A549 (cell line): ENCODE data around the gene TSPAN33. TPM values are rescaled to one million over a fixed set of nuclear protein-coding genes. Genes with fewer than 3 reads are reported as not detected.

Source experiments
- ATAC-seq, 2 experiments: fragments of 200-7000 bp in 1 of 2; fragments of >200 bp in 1 of 2; cut with Nextera tagmentation in 1 of 2; cut with Tn5 transposase in 1 of 2; 3 replicates each; pipeline versions ENCODE4 v1.8.0 to v1.9.1; 2018 to 2020; ENCODE audit warnings: mild to moderate bottlenecking in 1 of 2, moderate library complexity in 1 of 2
- CTCF ChIA-PET: fragments of 300-600 bp; sonication (Branson Sonifier 250); formaldehyde crosslinking; extraction: SDS; loops from one replicate; lab custom pipeline; 2021; ENCODE audit warnings: antibody characterized with exemption, inconsistent platforms; lab: Yijun Ruan, JAX
- POLR2A ChIA-PET: fragments of 350-600 bp; formaldehyde crosslinking; extraction: SDS; loops from one replicate; lab custom pipeline; 2021; ENCODE audit warnings: antibody characterized with exemption, inconsistent platforms; lab: Yijun Ruan, JAX
- DNase-seq, 2 experiments: peaks; one replicate each; pipeline versions ENCODE4 v3.0.0 to v3.0.0-alpha.2; 2011 to 2016; ENCODE audit warnings: low read depth in 1 of 2, low spot score in 1 of 2
- FAIRE-seq: peaks from 2 replicates; lab custom pipeline; 2011; peaks lifted over from hg19 to GRCh38; lab: Jason Lieb, UNC
- H3K27ac ChIP-seq, 2 experiments: fragments of >200 bp; sonication (Bioruptor Twin); formaldehyde crosslinking; 3 replicates each; pipeline ENCODE4 v1.5.1; 2016 to 2017
- H3K4me1 ChIP-seq: fragments of >200 bp; sonication (Bioruptor Twin); formaldehyde crosslinking; 3 replicates; pipeline ENCODE4 v1.6.1; 2016
- H3K4me2 ChIP-seq: fragments of >200 bp; sonication (Bioruptor Twin); formaldehyde crosslinking; 3 replicates; pipeline ENCODE4 v1.6.1; 2016
- H3K4me3 ChIP-seq: fragments of >200 bp; sonication (Bioruptor Twin); formaldehyde crosslinking; 3 replicates; pipeline ENCODE4 v1.5.1; 2016
- H3K9me3 ChIP-seq: fragments of >200 bp; sonication (Bioruptor Twin); formaldehyde crosslinking; 3 replicates; pipeline ENCODE4 v1.6.1; 2016
- CBX8 ChIP-seq: fragments of 200-600 bp; sonication (generic); IDR thresholded peaks from 2 replicates; pipeline ENCODE4 v1.6.1; 2016
- CEBPB ChIP-seq, 2 experiments: fragments of >200 bp in 1 of 2; sonication (Bioruptor Twin) in 1 of 2; formaldehyde crosslinking in 1 of 2; IDR thresholded peaks; 2 replicates each; pipeline ENCODE4 v1.6.1; 2012 to 2016
- EP300 ChIP-seq, 2 experiments: fragments of >200 bp; sonication (Bioruptor Twin); formaldehyde crosslinking; IDR thresholded peaks; 2 replicates in 1 of 2; 3 replicates in 1 of 2; pipeline ENCODE4 v1.6.1; 2016 to 2017
- ESRRA ChIP-seq: fragments of 150-350 bp; IDR thresholded peaks from 2 replicates; pipeline ENCODE4 v1.6.1; 2014; ENCODE audit warnings: mild to moderate bottlenecking, low read length, borderline replicate concordance
- FOSL2 ChIP-seq, 2 experiments: fragments of 450-650 bp in 1 of 2; fragments of >200 bp in 1 of 2; sonication (Bioruptor Twin) in 1 of 2; formaldehyde crosslinking; IDR thresholded peaks; 2 replicates each; pipeline versions ENCODE4 v1.5.0 to v1.6.1; 2016 to 2020; ENCODE audit warnings: mild to moderate bottlenecking in 1 of 2, moderate library complexity in 1 of 2
- GATA3 ChIP-seq: IDR thresholded peaks from 2 replicates; pipeline ENCODE4 v1.6.1; 2012; ENCODE audit warnings: borderline replicate concordance
- HOXB5 ChIP-seq: fragments of 250-450 bp; sonication (Bioruptor Pico); IDR thresholded peaks from 2 replicates; pipeline ENCODE4 v1.5.0; 2020; ENCODE audit warnings: mild to moderate bottlenecking, moderate library complexity
- JUN ChIP-seq, 2 experiments: fragments of >200 bp; sonication (Bioruptor Twin); formaldehyde crosslinking; IDR thresholded peaks; 2 replicates in 1 of 2; 3 replicates in 1 of 2; pipeline ENCODE4 v1.6.1; 2016 to 2017
- KDM1A ChIP-seq: fragments of 200-600 bp; sonication (generic); IDR thresholded peaks from 2 replicates; pipeline ENCODE4 v1.6.1; 2016; ENCODE audit warnings: low read depth, mild to moderate bottlenecking
- MAFK ChIP-seq: fragments of 450-650 bp; IDR thresholded peaks from 2 replicates; pipeline ENCODE4 v1.6.1; 2014; ENCODE audit not compliant: partially characterized antibody
- PBX3 ChIP-seq: IDR thresholded peaks from 2 replicates; pipeline ENCODE4 v1.6.1; 2012
- POLR2A ChIP-seq: IDR thresholded peaks from 2 replicates; pipeline ENCODE4 v1.6.1; 2012; ENCODE audit warnings: mild to moderate bottlenecking, low read length
- REST ChIP-seq: fragments of 200-600 bp; sonication (generic); IDR thresholded peaks from 2 replicates; pipeline ENCODE4 v1.6.1; 2016; ENCODE audit warnings: antibody characterized with exemption, mild to moderate bottlenecking, moderate library complexity
- SMC3 ChIP-seq: fragments of >200 bp; sonication (Bioruptor Twin); formaldehyde crosslinking; IDR thresholded peaks from 3 replicates; pipeline ENCODE4 v1.6.1; 2018; ENCODE audit warnings: inconsistent platforms
- ZC3H11A ChIP-seq: fragments of 450-650 bp; IDR thresholded peaks from 2 replicates; pipeline ENCODE4 v1.6.1; 2014; ENCODE audit warnings: antibody characterized with exemption, mild to moderate bottlenecking
- WGBS: methylation state at CpG from one replicate; pipeline ENCODE4 v1.1.6; 2017; ENCODE audit errors: missing lambda C conversion rate; 5-methylcytosine and 5-hydroxymethylcytosine counted together
- polyA minus RNA-seq: library from RNA; depleted of rRNA, polyadenylated mRNA; stranded (reverse); fragments of >200 nt; gene quantifications from 2 replicates; pipeline ENCODE4 v1.2.3, GENCODE V29; 2011; rRNA and poly(A)+ RNA removed
- polyA plus RNA-seq, 4 experiments: library from polyadenylated mRNA; depleted of rRNA in 3 of 4; stranded (reverse); fragments of >200 nt; fragmentation: RNase III in 1 of 4; extraction: RNeasy Plus Mini Kit Qiagen cat#74134 plus additional on column Dnase treatment in 1 of 4; gene quantifications; 2 replicates in 3 of 4; 3 replicates in 1 of 4; pipeline ENCODE4 v1.2.3, GENCODE V29; 2011 to 2017

TSPAN33 gene, protein sequence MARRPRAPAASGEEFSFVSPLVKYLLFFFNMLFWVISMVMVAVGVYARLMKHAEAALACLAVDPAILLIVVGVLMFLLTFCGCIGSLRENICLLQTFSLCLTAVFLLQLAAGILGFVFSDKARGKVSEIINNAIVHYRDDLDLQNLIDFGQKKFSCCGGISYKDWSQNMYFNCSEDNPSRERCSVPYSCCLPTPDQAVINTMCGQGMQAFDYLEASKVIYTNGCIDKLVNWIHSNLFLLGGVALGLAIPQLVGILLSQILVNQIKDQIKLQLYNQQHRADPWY
- polyA plus RNA-seq (2011; rRNA removed) (9.1 and 12.3 TPM in 2 replicates), polyA plus RNA-seq (2017; fragmentation: RNase III; extraction: RNeasy Plus Mini Kit Qiagen cat#74134 plus additional on column Dnase treatment) (4.9 to 5.3 TPM (median 5.0 TPM) in 3 replicates), polyA minus RNA-seq (17.1 and 21.8 TPM in 2 replicates)
- 7.9 and 9.7 TPM in 2 replicates for polyA plus RNA-seq (2012; cell fraction: cytosol; rRNA removed)
- 5.5 and 6.7 TPM in 2 replicates for polyA plus RNA-seq (2012; cell fraction: nucleus; rRNA removed)

- H3K4me1 ChIP-seq = peaks cover 7% of the 10 kb centered on the region; the same call in 2 of the 3 replicates
- ATAC-seq (peak; percentile 97 to 99), DNase-seq (peak; percentile 67 to 98), FAIRE-seq (no peak)
- POLR2A ChIA-PET = no interaction called here
- under 1% methylated on average over 14 of the region's 43 CpGs for WGBS
- TF ChIP-seq GATA3 (no peak), POLR2A (0 out of 2 replicates have a peak, but pooled peaks have one; percentile 10), ZC3H11A (no peak), JUN (IDR thresholded peaks at IDR 0.05) (no peak), PBX3 (no peak), ESRRA (no peak), CBX8 (peak; percentile 22; the same call in 1 of the 2 replicates), SMC3 (no peak), CEBPB (IDR thresholded peaks at IDR 0.05) (peak; percentile 44 to 76; a peak in 3 of 4 replicates), FOSL2 (IDR thresholded peaks at IDR 0.05) (no peak), FOSL2 (CRISPR knock-in tag; IDR thresholded peaks at IDR 0.05) (no peak), HOXB5 (CRISPR knock-in tag) (no peak)
- H3K4me3 ChIP-seq = peak within 1 kb of the TSS; percentile 75
- no peaks in the 10 kb centered on the region for H3K9me3 ChIP-seq
- CTCF ChIA-PET = interaction anchor here (0.7 to 5.2 kb wide), 4 partner anchors 15 to 585 kb away, joined by 3 to 37 read pairs (median 3); no protein-coding TSS in a partner anchor
- H3K27ac ChIP-seq = peak within 1 kb of the TSS; percentile 66 to 87
- H3K4me2 ChIP-seq = peak within 1 kb of the TSS; percentile 100
Measured at GRCh38 chr7:129144095-129144833, at the start of gene TSPAN33. Gene TSPAN33, plus strand, starts transcription at chr7:129144707. Its CDS starts 274 bp downstream, at chr7:129144981.

DNA sequence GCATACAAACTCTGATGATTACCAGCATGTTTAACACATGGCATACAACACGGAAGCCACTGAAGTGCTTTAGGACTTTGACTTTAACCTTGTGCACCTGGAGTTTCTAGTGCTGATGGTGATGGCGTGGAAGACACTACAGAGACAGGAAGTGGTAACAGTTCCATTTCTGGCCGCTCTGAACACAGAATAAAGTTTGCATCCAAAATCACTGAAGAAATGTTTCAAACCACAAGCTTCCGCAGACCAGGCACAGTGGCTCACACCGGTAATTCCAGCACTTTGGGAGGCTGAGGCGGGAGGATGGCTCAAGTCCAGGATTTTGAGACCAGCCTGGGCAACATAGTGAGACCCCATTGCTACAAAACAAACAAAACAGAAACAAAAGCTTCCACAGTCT is 49.2 kb upstream of the TSPAN33 start:
- Histone ChIP-seq H3K4me3 (no peak overlapping the region), H3K9me3 (no peaks in the 10 kb centered on the region), H3K4me1 (no peaks in the 10 kb centered on the region)
- ChIA-PET POLR2A (no interaction called here), CTCF (interaction anchor here (0.6 to 1.2 kb wide), 2 partner anchors 14 to 670 kb away, joined by 3 to 4 read pairs; no protein-coding TSS in a partner anchor)
- WGBS = 63% methylated on average over 6 of the region's 6 CpGs
- FAIRE-seq (no peak), DNase-seq (no peak), ATAC-seq (no peak)
- TF ChIP-seq HOXB5 (CRISPR knock-in tag) (no peak), EP300 (IDR thresholded peaks at IDR 0.05) (no peak), MAFK (no peak)
- TF ChIP-seq, all 56 proteins: peak for 0
- no peak overlapping the region for H3K4me2 ChIP-seq
- no peak overlapping the region for H3K27ac ChIP-seq

DNA sequence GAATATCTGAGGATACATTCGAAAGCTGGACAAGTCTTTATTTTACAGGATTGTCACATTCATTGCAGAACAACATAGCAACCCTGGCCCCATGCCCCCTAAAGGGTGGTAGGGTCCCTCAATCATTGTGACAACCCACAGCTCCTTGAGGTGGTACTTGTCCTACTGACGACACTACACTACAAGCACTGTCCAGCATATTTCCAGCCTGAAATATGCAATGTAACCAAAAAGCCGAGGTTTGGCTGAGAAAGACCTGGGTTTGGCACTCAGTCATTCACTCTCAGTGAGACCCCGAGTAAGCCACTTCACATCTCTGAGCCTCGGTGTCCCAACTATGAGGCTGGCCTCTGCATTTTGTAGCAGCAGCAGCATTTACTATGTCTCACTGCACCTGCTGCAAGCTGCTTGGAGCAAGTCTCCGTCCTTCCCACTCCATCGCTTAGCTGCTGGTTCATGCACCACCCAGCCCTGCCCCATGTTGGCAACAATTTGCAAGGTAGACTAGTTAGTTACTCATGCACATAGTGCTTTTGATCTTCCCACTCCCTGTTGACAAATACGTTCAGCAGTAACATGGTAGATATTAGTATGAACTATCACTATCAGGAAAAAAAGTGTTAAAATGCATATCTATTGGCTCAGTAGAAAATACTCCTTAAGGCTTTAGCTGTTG is 46.0 kb upstream of the TSPAN33 start:
- DNase-seq (no peak), FAIRE-seq (no peak), ATAC-seq (no peak)
- no peaks in the 10 kb centered on the region for H3K9me3 ChIP-seq
- 0 out of 3 replicates have a peak, but pooled peaks cover 5% of the 10 kb centered on the region for H3K4me1 ChIP-seq
- no peak overlapping the region for H3K4me2 ChIP-seq
- ChIA-PET CTCF (interaction anchor here (0.6 to 1.2 kb wide), 5 partner anchors 16 to 215 kb away, joined by 3 to 4 read pairs (median 3); no protein-coding TSS in a partner anchor), POLR2A (no interaction called here)
- 53% methylated on average over 8 of the region's 8 CpGs for WGBS
- no peak overlapping the region for H3K27ac ChIP-seq
- no peak overlapping the region for H3K4me3 ChIP-seq
- TF ChIP-seq KDM1A (no peak), REST (peak; percentile 49; the same call in 1 of the 2 replicates)
- TF ChIP-seq, all 56 proteins: peak for 1
